IMR-90 (cell line): Measurements from ENCODE around the gene LRP1B. TPM values are rescaled to one million over a fixed set of nuclear protein-coding genes. Genes with fewer than 3 reads are reported as not detected.

Experiments used
- ATAC-seq: fragments of 200-7000 bp; cut with Tn5 transposase; 2 replicates; pipeline ENCODE4 v1.9.1; 2020; ENCODE audit warnings: low read depth, mild to moderate bottlenecking, moderate library complexity
- BruUV-seq: library from RNA; stranded (reverse); fragments of 400-500 nt; replicated peaks from 2 replicates; lab custom pipeline; 2021; lab: Mats Ljungman, UMichigan
- CTCF ChIA-PET: fragments of 300-600 bp; formaldehyde crosslinking; extraction: SDS; loops from one replicate; lab custom pipeline; 2021; ENCODE audit warnings: antibody characterized with exemption; lab: Yijun Ruan, JAX
- POLR2A ChIA-PET: fragments of 300-600 bp; sonication (Branson Sonifier 250); formaldehyde crosslinking; loops from one replicate; lab custom pipeline; 2022; ENCODE audit warnings: antibody characterized with exemption; ENCODE audit not compliant: unreplicated experiment; lab: Charles Lee
- DNase-seq: peaks from one replicate; pipeline ENCODE4 v3.0.0; 2013
- H2AFZ ChIP-seq: replicated peaks from 2 replicates; pipeline ENCODE3; 2013; ENCODE audit warnings: low read length, mild to moderate bottlenecking; ENCODE audit not compliant: poor library complexity
- H2AK5ac ChIP-seq: 2 replicates; pipeline ENCODE4 v1.6.1; 2013; ENCODE audit warnings: low read depth, low read length, inconsistent platforms
- H2AK9ac ChIP-seq: replicated peaks from 2 replicates; pipeline ENCODE3; 2013; ENCODE audit warnings: mild to moderate bottlenecking, low read depth, low read length, moderate library complexity; ENCODE audit not compliant: poor library complexity
- H2BK120ac ChIP-seq: 2 replicates; pipeline ENCODE4 v1.6.1; 2013; ENCODE audit warnings: low read depth, low read length, inconsistent platforms
- H2BK15ac ChIP-seq: 3 replicates; pipeline ENCODE4 v1.6.1; 2013; ENCODE audit warnings: low read depth, low read length, inconsistent platforms
- H2BK20ac ChIP-seq: 2 replicates; pipeline ENCODE4 v1.6.1; 2013; ENCODE audit warnings: low read depth, mild to moderate bottlenecking, inconsistent platforms, low read length, moderate library complexity
- H2BK5ac ChIP-seq: 2 replicates; pipeline ENCODE4 v1.6.1; 2013; ENCODE audit warnings: mild to moderate bottlenecking, low read depth, low read length, inconsistent platforms; ENCODE audit not compliant: poor library complexity, severe bottlenecking
- H3K14ac ChIP-seq: replicated peaks from 2 replicates; pipeline ENCODE4 v1.6.1; 2013; ENCODE audit warnings: low read depth, low read length, inconsistent platforms
- H3K18ac ChIP-seq: 2 replicates; pipeline ENCODE4 v1.6.1; 2013; ENCODE audit warnings: low read depth, low read length, control low read depth
- H3K23ac ChIP-seq: 2 replicates; pipeline ENCODE4 v1.6.1; 2013; ENCODE audit warnings: low read depth, low read length, inconsistent platforms
- H3K27ac ChIP-seq: 2 replicates; pipeline ENCODE4 v1.5.1; 2013; ENCODE audit warnings: mild to moderate bottlenecking, control low read depth, low read length; ENCODE audit not compliant: insufficient read depth
- H3K27me3 ChIP-seq: 2 replicates; pipeline ENCODE4 v1.6.1; 2013; ENCODE audit warnings: low read length; ENCODE audit not compliant: control insufficient read depth, insufficient read depth
- H3K36me3 ChIP-seq: 2 replicates; pipeline ENCODE4 v1.6.1; 2013; ENCODE audit warnings: low read length, mixed read lengths; ENCODE audit not compliant: control insufficient read depth, insufficient read depth
- H3K4ac ChIP-seq: 2 replicates; pipeline ENCODE4 v1.6.1; 2013; ENCODE audit warnings: low read depth, low read length, inconsistent platforms
- H3K4me1 ChIP-seq: 2 replicates; pipeline ENCODE4 v1.6.1; 2013; ENCODE audit warnings: low read length, mixed read lengths; ENCODE audit not compliant: control insufficient read depth, insufficient read depth
- H3K4me2 ChIP-seq: 2 replicates; pipeline ENCODE4 v1.6.1; 2013; ENCODE audit warnings: low read depth, mild to moderate bottlenecking, control low read depth, low read length, moderate library complexity
- H3K4me3 ChIP-seq: 2 replicates; pipeline ENCODE4 v1.5.1; 2013; ENCODE audit warnings: low read depth, mild to moderate bottlenecking, control low read depth, low read length, moderate library complexity; ENCODE audit not compliant: insufficient read depth
- H3K56ac ChIP-seq: 2 replicates; pipeline ENCODE4 v1.6.1; 2013; ENCODE audit warnings: low read length, inconsistent platforms; ENCODE audit not compliant: insufficient read depth; ENCODE audit errors: extremely low read depth
- H3K79me1 ChIP-seq, 2 experiments: 2 replicates each; pipeline ENCODE4 v1.6.1; 2013; ENCODE audit warnings: low read length in 2 of 2, inconsistent platforms in 1 of 2, low read depth in 1 of 2
- H3K9ac ChIP-seq: 2 replicates; pipeline ENCODE4 v1.6.1; 2013; ENCODE audit warnings: low read depth, low read length, control low read depth
- H3K9me1 ChIP-seq: 2 replicates; pipeline ENCODE4 v1.6.1; 2013; ENCODE audit warnings: low read length, inconsistent platforms; ENCODE audit not compliant: insufficient read depth
- H3K9me3 ChIP-seq: 2 replicates; pipeline ENCODE4 v1.6.1; 2013; ENCODE audit warnings: low read length; ENCODE audit not compliant: control insufficient read depth, insufficient read depth
- H4K20me1 ChIP-seq: 2 replicates; pipeline ENCODE4 v1.6.1; 2013; ENCODE audit warnings: low read length, inconsistent platforms; ENCODE audit not compliant: insufficient read depth
- H4K5ac ChIP-seq: 2 replicates; pipeline ENCODE4 v1.6.1; 2013; ENCODE audit warnings: mild to moderate bottlenecking, low read depth, low read length, control low read depth
- H4K8ac ChIP-seq, 2 experiments: 2 replicates each; pipeline ENCODE4 v1.6.1; 2013; ENCODE audit warnings: low read depth in 2 of 2, low read length in 2 of 2, control low read depth in 1 of 2, inconsistent platforms in 1 of 2
- H4K91ac ChIP-seq: 2 replicates; pipeline ENCODE4 v1.6.1; 2013; ENCODE audit warnings: low read depth, low read length, inconsistent platforms; ENCODE audit not compliant: insufficient read depth
- CEBPB ChIP-seq: IDR thresholded peaks from 2 replicates; pipeline ENCODE4 v1.6.1; 2012; ENCODE audit warnings: low read depth, low read length, improper control_type of control experiment
- CTCF ChIP-seq: conservative IDR thresholded peaks from 2 replicates; pipeline ENCODE4 v1.5.1; 2012; ENCODE audit warnings: mild to moderate bottlenecking, low read depth, low read length, improper control_type of control experiment
- MAFK ChIP-seq: IDR thresholded peaks from 2 replicates; pipeline ENCODE4 v1.6.1; 2012; ENCODE audit warnings: low read depth, low read length, improper control_type of control experiment
- MAZ ChIP-seq: IDR thresholded peaks from 2 replicates; pipeline ENCODE4 v1.6.1; 2012; ENCODE audit warnings: low read depth, mild to moderate bottlenecking, low read length, improper control_type of control experiment, moderate library complexity, borderline replicate concordance
- NFE2L2 ChIP-seq: fragments of 150-350 bp; IDR thresholded peaks from 2 replicates; pipeline ENCODE4 v1.6.1; 2016; ENCODE audit warnings: low read depth, mild to moderate bottlenecking, low read length
- RAD21 ChIP-seq: IDR thresholded peaks from 2 replicates; pipeline ENCODE4 v1.6.1; 2012; ENCODE audit warnings: low read length, improper control_type of control experiment
- RCOR1 ChIP-seq: IDR thresholded peaks from 2 replicates; pipeline ENCODE4 v1.6.1; 2012; ENCODE audit warnings: mild to moderate bottlenecking, low read length, improper control_type of control experiment; ENCODE audit not compliant: insufficient replicate concordance
- WGBS, 2 experiments: methylation state at CpG; one replicate each; pipeline versions ENCODE4 v1.1.5 to v1.1.7; 2013; ENCODE audit warnings: missing lambda C conversion rate in 2 of 2; ENCODE audit not compliant: insufficient read length in 1 of 2; ENCODE audit errors: extremely low coverage in 2 of 2; 5-methylcytosine and 5-hydroxymethylcytosine counted together
- dilution Hi-C: fragments of 300-500 bp; cut with HindIII; formaldehyde crosslinking; loops from one replicate; pipeline ENCODE4 v1.14.3; 2018; ENCODE audit warnings: low sequenced_read_pairs; ENCODE audit not compliant: unreplicated experiment
- in situ Hi-C: fragments of 300-500 bp; cut with MboI; formaldehyde crosslinking; loops from 3 replicates; pipeline ENCODE4 v1.14.3; 2019; ENCODE audit warnings: low sequenced_read_pairs, inconsistent platforms, mixed read lengths
- intact Hi-C: fragments of 100-400 bp; cut with micrococcal nuclease; formaldehyde crosslinking; loops from 2 replicates; pipeline ENCODE4 v1.10.0; 2022
- polyA plus RNA-seq, 3 experiments: library from polyadenylated mRNA; depleted of rRNA; stranded (reverse); fragments of >200 nt; gene quantifications; 2 replicates each; pipeline ENCODE4 v1.2.3, GENCODE V29; 2012; ENCODE audit warnings: low replicate concordance in 1 of 3
- total RNA-seq: library from RNA; depleted of rRNA; stranded (reverse); fragments of >200 nt; gene quantifications from 2 replicates; pipeline ENCODE4 v1.2.3, GENCODE V29; 2012

The LRP1B gene
- total and polyA plus RNA-seq, 2 of the 4 experiments (the other 2 are of a cell fraction): under 0.01 to 0.02 TPM

- Histone ChIP-seq H3K14ac (no peak overlapping the region), H3K79me1 (no peaks in the 10 kb centered on the region), H3K4me2 (no peak overlapping the region), H4K5ac (no peak overlapping the region), H4K8ac (no peak overlapping the region), H2BK15ac (no peak overlapping the region), H4K91ac (no peak overlapping the region), H3K56ac (no peak overlapping the region), H3K9me3 (no peaks in the 10 kb centered on the region), H2AK9ac (no peak overlapping the region), H3K36me3 (no peaks in the 10 kb centered on the region), H3K4me1 (no peaks in the 10 kb centered on the region), H3K23ac (no peak overlapping the region), H2BK20ac (no peak overlapping the region), H2AFZ (no peak overlapping the region), H3K18ac (no peak overlapping the region), H2AK5ac (no peak overlapping the region), H3K9ac (no peak overlapping the region), H3K9me1 (no peaks in the 10 kb centered on the region), H4K20me1 (no peaks in the 10 kb centered on the region), H2BK5ac (no peak overlapping the region), H3K4ac (no peak overlapping the region), H3K27me3 (no peaks in the 10 kb centered on the region), H2BK120ac (no peak overlapping the region), H3K4me3 (no peak overlapping the region), H3K27ac (no peak overlapping the region)
- TF ChIP-seq NFE2L2 (no peak), CEBPB (no peak), RAD21 (no peak), CTCF (no peak), MAZ (no peak), RCOR1 (no peak), MAFK (no peak)
- intact Hi-C loops: no loop called here
- ChIA-PET CTCF (no interaction called here), POLR2A (no interaction called here)
- in situ Hi-C loops: no loop called here
- ATAC-seq: no peak
- dilution Hi-C loops: no loop called here
- no CpG with 5 or more reads among the region's 3 CpGs for WGBS, 2 experiments
- DNase-seq: no peak
- BruUV-seq: no TSS peak
Observed at GRCh38 chr2:142082368-142082767, 48.4 kb downstream of the LRP1B start.
